H1 (cell line): Measurements from ENCODE around the gene TRABD2B. TPM values are rescaled to one million over a fixed set of nuclear protein-coding genes. Genes with fewer than 3 reads are reported as not detected.

Experiments
- CTCF ChIA-PET: fragments of 300-600 bp; sonication (Branson Sonifier 250); formaldehyde crosslinking; loops from one replicate; lab custom pipeline; 2021; ENCODE audit not compliant: partially characterized antibody; lab: Charles Lee
- POLR2A ChIA-PET: fragments of 300-600 bp; sonication (Branson Sonifier 250); formaldehyde crosslinking; loops from one replicate; lab custom pipeline; 2021; ENCODE audit warnings: inconsistent platforms; ENCODE audit not compliant: partially characterized antibody; lab: Charles Lee
- DNase-seq, 2 experiments: peaks; one replicate each; pipeline versions ENCODE4 v3.0.0 to v3.0.0-alpha.2; 2010 to 2022; ENCODE audit warnings: low spot score in 2 of 2, low read depth in 1 of 2, mixed read lengths in 1 of 2
- FAIRE-seq: peaks from 2 replicates; lab custom pipeline; 2011; peaks lifted over from hg19 to GRCh38; lab: Jason Lieb, UNC
- H2AFZ ChIP-seq: 2 replicates; pipeline ENCODE4 v1.8.1; 2012; ENCODE audit warnings: low read length, inconsistent platforms
- H2AK5ac ChIP-seq: 2 replicates; pipeline ENCODE4 v1.6.1; 2013; ENCODE audit warnings: low read depth, low read length
- H2BK120ac ChIP-seq: replicated peaks from 2 replicates; pipeline ENCODE3; 2013; ENCODE audit warnings: low read depth, low read length, inconsistent platforms
- H2BK12ac ChIP-seq: 2 replicates; pipeline ENCODE4 v1.6.1; 2013; ENCODE audit warnings: low read depth, low read length
- H2BK15ac ChIP-seq: 2 replicates; pipeline ENCODE4 v1.6.1; 2013; ENCODE audit warnings: low read length
- H2BK20ac ChIP-seq: 2 replicates; pipeline ENCODE4 v1.6.1; 2013; ENCODE audit warnings: low read length
- H2BK5ac ChIP-seq: 2 replicates; pipeline ENCODE4 v1.6.1; 2013; ENCODE audit warnings: low read depth, low read length
- H3K14ac ChIP-seq: 2 replicates; pipeline ENCODE4 v1.6.1; 2013; ENCODE audit warnings: inconsistent platforms; ENCODE audit not compliant: insufficient read length
- H3K18ac ChIP-seq: 2 replicates; pipeline ENCODE4 v1.6.1; 2013; ENCODE audit warnings: low read length; ENCODE audit errors: extremely low read depth
- H3K23ac ChIP-seq: 2 replicates; pipeline ENCODE4 v1.6.1; 2013; ENCODE audit warnings: inconsistent platforms; ENCODE audit not compliant: insufficient read length
- H3K23me2 ChIP-seq: 2 replicates; pipeline ENCODE4 v1.6.1; 2013; ENCODE audit warnings: low read depth, low read length
- H3K27ac ChIP-seq: 2 replicates; pipeline ENCODE4 v1.6.1; 2011; ENCODE audit warnings: low read depth, low read length, inconsistent platforms
- H3K27me3 ChIP-seq, 4 experiments: replicated peaks in 1 of 4; 1 replicate in 1 of 4; 2 replicates in 3 of 4; pipeline versions ENCODE4 v1.6.1 to v1.8.1; 2011 to 2013; ENCODE audit warnings: low read length in 3 of 4, mild to moderate bottlenecking in 3 of 4, inconsistent platforms in 2 of 4, mixed read lengths in 2 of 4, moderate library complexity in 1 of 4; ENCODE audit not compliant: control insufficient read depth in 3 of 4, insufficient read depth in 3 of 4; ENCODE audit errors: extremely low read depth in 1 of 4
- H3K36me3 ChIP-seq, 4 experiments: 2 replicates each; pipeline versions ENCODE4 v1.6.1 to v1.8.1; 2011 to 2013; ENCODE audit warnings: mild to moderate bottlenecking in 4 of 4, low read length in 3 of 4, moderate library complexity in 2 of 4, control low read depth in 1 of 4, inconsistent platforms in 1 of 4; ENCODE audit not compliant: insufficient read depth in 4 of 4, control insufficient read depth in 2 of 4
- H3K4ac ChIP-seq: replicated peaks from 2 replicates; pipeline ENCODE3; 2013; ENCODE audit warnings: low read length, low read depth, mixed read lengths, inconsistent platforms; ENCODE audit not compliant: insufficient read length
- H3K4me1 ChIP-seq, 4 experiments: replicated peaks in 1 of 4; 1 replicate in 1 of 4; 2 replicates in 3 of 4; pipeline versions ENCODE4 v1.6.1 to v1.8.1; 2011 to 2013; ENCODE audit warnings: low read length in 3 of 4, inconsistent platforms in 2 of 4, mixed read lengths in 1 of 4; ENCODE audit not compliant: insufficient read depth in 4 of 4, control insufficient read depth in 3 of 4
- H3K4me2 ChIP-seq, 2 experiments: 2 replicates each; pipeline versions ENCODE4 v1.6.1 to v1.8.1; 2011 to 2013; ENCODE audit warnings: low read depth in 2 of 2, low read length in 2 of 2, control low read depth in 1 of 2, inconsistent platforms in 1 of 2, mild to moderate bottlenecking in 1 of 2; ENCODE audit not compliant: insufficient read depth in 1 of 2
- H3K4me3 ChIP-seq, 4 experiments: fragments of 200-600, 300-600 bp in 1 of 4; sonication (generic), shearing (Covaris generic), sonication (Bioruptor Twin) in 1 of 4; 2 replicates each; pipeline versions ENCODE4 v1.5.1 to v1.8.1; 2011 to 2016; ENCODE audit warnings: low read length in 4 of 4, low read depth in 3 of 4, control low read depth in 2 of 4, inconsistent platforms in 2 of 4, mild to moderate bottlenecking in 2 of 4, mixed read lengths in 1 of 4, moderate library complexity in 1 of 4; ENCODE audit not compliant: insufficient read depth in 2 of 4; ENCODE audit errors: extremely low read depth in 1 of 4
- H3K56ac ChIP-seq: replicated peaks from 2 replicates; pipeline ENCODE3; 2013; ENCODE audit warnings: low read depth, mild to moderate bottlenecking, mixed read lengths, low read length, inconsistent platforms; ENCODE audit not compliant: insufficient read length
- H3K79me1 ChIP-seq: 2 replicates; pipeline ENCODE4 v1.6.1; 2013; ENCODE audit warnings: low read depth, low read length, control low read depth
- H3K79me2 ChIP-seq, 2 experiments: 2 replicates each; pipeline versions ENCODE4 v1.6.1 to v1.8.1; 2012 to 2013; ENCODE audit warnings: low read length in 2 of 2, mild to moderate bottlenecking in 2 of 2, inconsistent platforms in 1 of 2; ENCODE audit not compliant: insufficient read depth in 2 of 2, control insufficient read depth in 1 of 2
- H3K9ac ChIP-seq, 4 experiments: replicated peaks in 1 of 4; 1 replicate in 1 of 4; 2 replicates in 3 of 4; pipeline versions ENCODE4 v1.6.1 to v1.8.1; 2011 to 2013; ENCODE audit warnings: low read depth in 3 of 4, low read length in 3 of 4, control low read depth in 2 of 4, mild to moderate bottlenecking in 2 of 4, moderate library complexity in 2 of 4, inconsistent platforms in 1 of 4; ENCODE audit errors: extremely low read depth in 1 of 4
- H3K9me3 ChIP-seq, 2 experiments: 2 replicates each; pipeline versions ENCODE4 v1.6.1 to v1.8.1; 2012 to 2013; ENCODE audit warnings: mild to moderate bottlenecking in 2 of 2, moderate library complexity in 2 of 2, control low read depth in 1 of 2, inconsistent platforms in 1 of 2, low read depth in 1 of 2, low read length in 1 of 2, mixed read lengths in 1 of 2; ENCODE audit not compliant: insufficient read depth in 2 of 2
- H4K20me1 ChIP-seq, 2 experiments: replicated peaks in 1 of 2; 2 replicates each; pipeline versions ENCODE3 to v1.8.1; 2011 to 2013; ENCODE audit warnings: inconsistent platforms in 2 of 2, low read length in 2 of 2, mild to moderate bottlenecking in 1 of 2; ENCODE audit not compliant: insufficient read depth in 2 of 2, control insufficient read depth in 1 of 2
- H4K5ac ChIP-seq: 2 replicates; pipeline ENCODE4 v1.6.1; 2013; ENCODE audit warnings: low read length, low read depth, mixed read lengths, inconsistent platforms; ENCODE audit not compliant: insufficient read length
- H4K8ac ChIP-seq: 2 replicates; pipeline ENCODE4 v1.8.0; 2013; ENCODE audit warnings: mild to moderate bottlenecking, moderate library complexity, low read length, inconsistent platforms; ENCODE audit not compliant: insufficient read depth; ENCODE audit errors: extremely low read depth
- H4K91ac ChIP-seq: replicated peaks from 2 replicates; pipeline ENCODE3; 2013; ENCODE audit warnings: low read length, mixed read lengths, inconsistent platforms; ENCODE audit not compliant: insufficient read length
- CHD2 ChIP-seq: IDR thresholded peaks from 2 replicates; pipeline ENCODE4 v1.6.1; 2012; ENCODE audit warnings: low read length, improper control_type of control experiment
- CREB1 ChIP-seq: IDR thresholded peaks from 2 replicates; pipeline ENCODE4 v1.6.1; 2012; ENCODE audit warnings: inconsistent platforms
- KDM1A ChIP-seq: fragments of 200-600, 300-600 bp; sonication (generic); IDR thresholded peaks from 2 replicates; pipeline ENCODE4 v1.7.1; 2016; ENCODE audit warnings: mild to moderate bottlenecking, low read length, borderline replicate concordance
- POLR2AphosphoS5 ChIP-seq: IDR thresholded peaks from 2 replicates; pipeline ENCODE4 v1.6.1; 2011; ENCODE audit warnings: low read depth, low read length
- RFX5 ChIP-seq: IDR thresholded peaks from 2 replicates; pipeline ENCODE4 v1.6.1; 2011; ENCODE audit warnings: low read depth, low read length, improper control_type of control experiment, borderline replicate concordance
- SP1 ChIP-seq: IDR thresholded peaks from 2 replicates; pipeline ENCODE4 v1.6.1; 2011; ENCODE audit warnings: low read depth, low read length
- WGBS, 2 experiments: shearing (Covaris generic) in 1 of 2; methylation state at CpG; one replicate each; pipeline versions ENCODE4 v1.1.6 to v1.1.7; 2013 to 2015; ENCODE audit warnings: low lambda C conversion rate in 2 of 2, mixed read lengths in 2 of 2, inconsistent platforms in 1 of 2, low coverage in 1 of 2, missing lambda C conversion rate in 1 of 2; ENCODE audit not compliant: insufficient replicate concordance in 2 of 2, insufficient coverage in 1 of 2, insufficient read length in 1 of 2; ENCODE audit errors: extremely low coverage in 1 of 2, missing lambda C conversion rate in 1 of 2; 5-methylcytosine and 5-hydroxymethylcytosine counted together
- polyA plus RNA-seq, 7 experiments: library from polyadenylated mRNA; depleted of rRNA in 3 of 7; stranded (reverse) in 5 of 7; unstranded in 2 of 7; fragments of >200 nt in 5 of 7; fragments of 200-250 nt in 2 of 7; gene quantifications; 1 replicate in 5 of 7; 2 replicates in 1 of 7; 4 replicates in 1 of 7; pipeline versions ENCODE4 v1.2.1 to v1.2.3, GENCODE V29; 2011 to 2013; ENCODE audit warnings: missing spikeins in 2 of 7, mixed read lengths in 2 of 7
- total RNA-seq: library from RNA; stranded (reverse); fragmentation: NEBNext Ultra II Directional; extraction: Animal tissue kit (Norgen Biotek cat#: 25700); gene quantifications from 2 replicates; pipeline ENCODE4 v1.2.1, GENCODE V29; 2021
- TF ChIP-seq, protein P1 (sequence below), 3 experiments: IDR thresholded peaks; 1 replicate in 2 of 3; 2 replicates in 1 of 3; pipeline versions ENCODE4 v1.5.1 to v1.6.1; 2011; ENCODE audit warnings: low read length in 3 of 3, mild to moderate bottlenecking in 3 of 3, inconsistent platforms in 2 of 3, low read depth in 1 of 3, moderate library complexity in 1 of 3; ENCODE audit not compliant: insufficient read depth in 1 of 3; ENCODE audit errors: control extremely low read depth in 1 of 3
- TF ChIP-seq, protein P2 (sequence below): IDR thresholded peaks from 2 replicates; pipeline ENCODE4 v1.6.1; 2012; ENCODE audit warnings: inconsistent platforms

TRABD2B gene
- total and polyA plus RNA-seq, 2 of the 8 experiments (the other 6 are each of a cell fraction or from before 2014, with no cell fraction given): 0.95 to 3.4 TPM

DNA sequence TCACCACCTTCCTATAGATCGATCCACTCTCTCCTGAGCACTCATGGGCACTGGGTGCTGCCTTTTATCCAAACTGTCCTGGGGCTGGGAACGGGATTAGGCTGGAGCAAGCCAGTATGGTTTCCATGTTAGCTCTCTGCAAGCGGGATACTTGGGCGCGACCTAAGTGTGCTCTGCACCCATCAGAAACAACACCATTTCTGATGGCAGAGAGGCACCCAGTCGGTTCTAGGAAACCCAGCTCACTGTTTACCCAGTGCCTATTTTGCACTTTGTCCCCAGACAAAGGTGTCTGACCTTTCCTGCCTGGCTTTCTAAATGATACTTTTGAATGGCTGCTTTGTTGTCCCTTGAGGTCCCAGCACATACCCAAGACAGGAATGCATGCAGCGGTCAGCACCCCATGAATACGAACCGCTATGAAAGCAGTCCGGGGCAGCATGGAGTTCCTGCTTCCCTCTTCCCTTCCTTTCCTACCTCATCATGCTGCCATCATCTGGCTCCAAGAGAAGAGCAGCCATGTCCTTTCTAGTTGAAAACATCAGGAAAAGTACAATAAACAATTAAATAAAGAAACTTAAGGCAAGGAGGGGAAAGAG lies 83.9 kb downstream of the TRABD2B start:
- Histone ChIP-seq H4K20me1 (no peaks in the 10 kb centered on the region), H3K4me3 (no peak overlapping the region), H2BK15ac (no peak overlapping the region), H2BK120ac (no peak overlapping the region), H3K4ac (no peak overlapping the region), H3K4me1 (peaks cover 0 to 8% (median 4%) of the 10 kb centered on the region in 4 experiments; a peak in 4 of 7 replicates), H3K56ac (no peak overlapping the region), H3K4me2 (no peak overlapping the region), H2AK5ac (no peak overlapping the region; the same call in 1 of the 2 replicates), H3K27ac (no peak overlapping the region), H3K27me3 (no peaks in the 10 kb centered on the region), H3K36me3 (no peaks in the 10 kb centered on the region), H4K91ac (no peak overlapping the region), H3K9ac (no peak overlapping the region), H3K14ac (no peak overlapping the region), H3K23ac (no peak overlapping the region), H3K18ac (no peak overlapping the region), H3K79me2 (no peaks in the 10 kb centered on the region), H2BK20ac (no peak overlapping the region), H3K23me2 (no peaks in the 10 kb centered on the region), H2BK12ac (no peak overlapping the region), H4K8ac (no peak overlapping the region), H2AFZ (no peak overlapping the region), H2BK5ac (no peak overlapping the region), H3K9me3 (no peaks in the 10 kb centered on the region), H4K5ac (no peak overlapping the region), H3K79me1 (no peaks in the 10 kb centered on the region)
- POLR2A ChIA-PET: no interaction called here
- DNase-seq: no peak
- TF ChIP-seq CREB1 (no peak), KDM1A (no peak), POLR2AphosphoS5 (no peak), CHD2 (no peak), RFX5 (no peak), SP1 (no peak)
- TF ChIP-seq, protein P1, sequence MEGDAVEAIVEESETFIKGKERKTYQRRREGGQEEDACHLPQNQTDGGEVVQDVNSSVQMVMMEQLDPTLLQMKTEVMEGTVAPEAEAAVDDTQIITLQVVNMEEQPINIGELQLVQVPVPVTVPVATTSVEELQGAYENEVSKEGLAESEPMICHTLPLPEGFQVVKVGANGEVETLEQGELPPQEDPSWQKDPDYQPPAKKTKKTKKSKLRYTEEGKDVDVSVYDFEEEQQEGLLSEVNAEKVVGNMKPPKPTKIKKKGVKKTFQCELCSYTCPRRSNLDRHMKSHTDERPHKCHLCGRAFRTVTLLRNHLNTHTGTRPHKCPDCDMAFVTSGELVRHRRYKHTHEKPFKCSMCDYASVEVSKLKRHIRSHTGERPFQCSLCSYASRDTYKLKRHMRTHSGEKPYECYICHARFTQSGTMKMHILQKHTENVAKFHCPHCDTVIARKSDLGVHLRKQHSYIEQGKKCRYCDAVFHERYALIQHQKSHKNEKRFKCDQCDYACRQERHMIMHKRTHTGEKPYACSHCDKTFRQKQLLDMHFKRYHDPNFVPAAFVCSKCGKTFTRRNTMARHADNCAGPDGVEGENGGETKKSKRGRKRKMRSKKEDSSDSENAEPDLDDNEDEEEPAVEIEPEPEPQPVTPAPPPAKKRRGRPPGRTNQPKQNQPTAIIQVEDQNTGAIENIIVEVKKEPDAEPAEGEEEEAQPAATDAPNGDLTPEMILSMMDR (IDR thresholded peaks at IDR 0.05; ENCODE audit: control extremely low read depth in 1 of 3, insufficient read depth in 1 of 3, low read depth in 1 of 3, low read length in 3 of 3): no peak
- TF ChIP-seq, protein P2, sequence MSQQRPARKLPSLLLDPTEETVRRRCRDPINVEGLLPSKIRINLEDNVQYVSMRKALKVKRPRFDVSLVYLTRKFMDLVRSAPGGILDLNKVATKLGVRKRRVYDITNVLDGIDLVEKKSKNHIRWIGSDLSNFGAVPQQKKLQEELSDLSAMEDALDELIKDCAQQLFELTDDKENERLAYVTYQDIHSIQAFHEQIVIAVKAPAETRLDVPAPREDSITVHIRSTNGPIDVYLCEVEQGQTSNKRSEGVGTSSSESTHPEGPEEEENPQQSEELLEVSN: no peak
- no peak for FAIRE-seq
- 87% methylated on average over 10 of the region's 10 CpGs; no CpG with 5 or more reads in 1 of the 2 experiments for WGBS, 2 experiments
- CTCF ChIA-PET: interaction anchor here (0.7 to 1.9 kb wide), 6 partner anchors 10 to 187 kb away, joined by 3 to 5 read pairs (median 4); no protein-coding TSS in a partner anchor
